ENCODE data around the gene LRRC2.

DNA sequence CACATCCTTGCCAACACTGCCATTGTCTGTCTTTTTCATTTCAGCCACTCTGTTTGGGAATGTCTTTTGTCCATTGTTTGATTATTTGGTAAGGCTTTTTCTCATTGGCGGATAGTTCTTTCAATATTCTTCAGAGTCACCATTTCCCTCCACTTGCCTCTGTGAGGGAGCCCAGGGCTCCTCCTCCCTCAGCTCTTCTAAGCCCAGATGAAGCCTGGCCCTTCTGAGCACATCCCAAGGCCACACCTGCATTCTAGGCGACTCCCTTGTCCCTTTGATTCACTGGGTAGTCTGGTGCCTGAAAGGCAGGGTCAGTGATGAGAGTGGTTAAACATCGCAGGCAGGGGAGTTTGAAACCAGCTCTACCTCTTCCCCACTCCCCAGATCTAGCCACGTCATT lies 89.0 kb downstream of the LRRC2 start:
- no peak for TF ChIP-seq ZNF644 (CRISPR knock-in tag; IDR thresholded peaks at IDR 0.05; ENCODE audit: low read depth)
- TF ChIP-seq, protein P1, sequence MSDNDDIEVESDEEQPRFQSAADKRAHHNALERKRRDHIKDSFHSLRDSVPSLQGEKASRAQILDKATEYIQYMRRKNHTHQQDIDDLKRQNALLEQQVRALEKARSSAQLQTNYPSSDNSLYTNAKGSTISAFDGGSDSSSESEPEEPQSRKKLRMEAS (IDR thresholded peaks at IDR 0.05): no peak
- TF ChIP-seq SETDB1 (CRISPR knock-in tag; IDR thresholded peaks at IDR 0.05; ENCODE audit: borderline replicate concordance): no peak
- TF ChIP-seq, protein P2, sequence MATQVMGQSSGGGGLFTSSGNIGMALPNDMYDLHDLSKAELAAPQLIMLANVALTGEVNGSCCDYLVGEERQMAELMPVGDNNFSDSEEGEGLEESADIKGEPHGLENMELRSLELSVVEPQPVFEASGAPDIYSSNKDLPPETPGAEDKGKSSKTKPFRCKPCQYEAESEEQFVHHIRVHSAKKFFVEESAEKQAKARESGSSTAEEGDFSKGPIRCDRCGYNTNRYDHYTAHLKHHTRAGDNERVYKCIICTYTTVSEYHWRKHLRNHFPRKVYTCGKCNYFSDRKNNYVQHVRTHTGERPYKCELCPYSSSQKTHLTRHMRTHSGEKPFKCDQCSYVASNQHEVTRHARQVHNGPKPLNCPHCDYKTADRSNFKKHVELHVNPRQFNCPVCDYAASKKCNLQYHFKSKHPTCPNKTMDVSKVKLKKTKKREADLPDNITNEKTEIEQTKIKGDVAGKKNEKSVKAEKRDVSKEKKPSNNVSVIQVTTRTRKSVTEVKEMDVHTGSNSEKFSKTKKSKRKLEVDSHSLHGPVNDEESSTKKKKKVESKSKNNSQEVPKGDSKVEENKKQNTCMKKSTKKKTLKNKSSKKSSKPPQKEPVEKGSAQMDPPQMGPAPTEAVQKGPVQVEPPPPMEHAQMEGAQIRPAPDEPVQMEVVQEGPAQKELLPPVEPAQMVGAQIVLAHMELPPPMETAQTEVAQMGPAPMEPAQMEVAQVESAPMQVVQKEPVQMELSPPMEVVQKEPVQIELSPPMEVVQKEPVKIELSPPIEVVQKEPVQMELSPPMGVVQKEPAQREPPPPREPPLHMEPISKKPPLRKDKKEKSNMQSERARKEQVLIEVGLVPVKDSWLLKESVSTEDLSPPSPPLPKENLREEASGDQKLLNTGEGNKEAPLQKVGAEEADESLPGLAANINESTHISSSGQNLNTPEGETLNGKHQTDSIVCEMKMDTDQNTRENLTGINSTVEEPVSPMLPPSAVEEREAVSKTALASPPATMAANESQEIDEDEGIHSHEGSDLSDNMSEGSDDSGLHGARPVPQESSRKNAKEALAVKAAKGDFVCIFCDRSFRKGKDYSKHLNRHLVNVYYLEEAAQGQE (IDR thresholded peaks at IDR 0.05; ENCODE audit: borderline replicate concordance in 1 of 2, low read depth in 1 of 2, low read length in 2 of 2): no peak
- no peak for TF ChIP-seq NFATC3 (CRISPR knock-in tag; IDR thresholded peaks at IDR 0.05)
- TF ChIP-seq CBX2 (IDR thresholded peaks at IDR 0.05; ENCODE audit: low read depth, low read length): no peak
- no peak for TF ChIP-seq CBX2 (CRISPR knock-in tag; IDR thresholded peaks at IDR 0.05; ENCODE audit: low read depth)
- TF ChIP-seq, protein P3, sequence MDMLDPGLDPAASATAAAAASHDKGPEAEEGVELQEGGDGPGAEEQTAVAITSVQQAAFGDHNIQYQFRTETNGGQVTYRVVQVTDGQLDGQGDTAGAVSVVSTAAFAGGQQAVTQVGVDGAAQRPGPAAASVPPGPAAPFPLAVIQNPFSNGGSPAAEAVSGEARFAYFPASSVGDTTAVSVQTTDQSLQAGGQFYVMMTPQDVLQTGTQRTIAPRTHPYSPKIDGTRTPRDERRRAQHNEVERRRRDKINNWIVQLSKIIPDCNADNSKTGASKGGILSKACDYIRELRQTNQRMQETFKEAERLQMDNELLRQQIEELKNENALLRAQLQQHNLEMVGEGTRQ (IDR thresholded peaks at IDR 0.05; ENCODE audit: low read depth, low read length): no peak
- TF ChIP-seq, protein P3 (CRISPR knock-in tag; IDR thresholded peaks at IDR 0.05; ENCODE audit: borderline replicate concordance): no peak
- no peak for TF ChIP-seq EZH2 (conservative IDR thresholded peaks at IDR 0.05; ENCODE audit: low read depth, low read length)
- TF ChIP-seq SP140L (CRISPR knock-in tag; IDR thresholded peaks at IDR 0.05; ENCODE audit: borderline replicate concordance): no peak
- no peak for TF ChIP-seq TBX3 (IDR thresholded peaks at IDR 0.05; ENCODE audit: borderline replicate concordance)
- no peak for TF ChIP-seq ZNF282 (IDR thresholded peaks at IDR 0.05; ENCODE audit: partially characterized antibody)
- TF ChIP-seq, protein P4, sequence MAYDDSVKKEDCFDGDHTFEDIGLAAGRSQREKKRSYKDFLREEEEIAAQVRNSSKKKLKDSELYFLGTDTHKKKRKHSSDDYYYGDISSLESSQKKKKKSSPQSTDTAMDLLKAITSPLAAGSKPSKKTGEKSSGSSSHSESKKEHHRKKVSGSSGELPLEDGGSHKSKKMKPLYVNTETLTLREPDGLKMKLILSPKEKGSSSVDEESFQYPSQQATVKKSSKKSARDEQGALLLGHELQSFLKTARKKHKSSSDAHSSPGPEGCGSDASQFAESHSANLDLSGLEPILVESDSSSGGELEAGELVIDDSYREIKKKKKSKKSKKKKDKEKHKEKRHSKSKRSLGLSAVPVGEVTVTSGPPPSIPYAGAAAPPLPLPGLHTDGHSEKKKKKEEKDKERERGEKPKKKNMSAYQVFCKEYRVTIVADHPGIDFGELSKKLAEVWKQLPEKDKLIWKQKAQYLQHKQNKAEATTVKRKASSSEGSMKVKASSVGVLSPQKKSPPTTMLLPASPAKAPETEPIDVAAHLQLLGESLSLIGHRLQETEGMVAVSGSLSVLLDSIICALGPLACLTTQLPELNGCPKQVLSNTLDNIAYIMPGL (CRISPR knock-in tag; IDR thresholded peaks at IDR 0.05; ENCODE audit: borderline replicate concordance in 1 of 2, low read depth in 1 of 2): no peak

All from HepG2 (cell line).